H9 (cell line): ENCODE results near the gene SLC29A1. TPM values are rescaled to one million over a fixed set of nuclear protein-coding genes. Genes with fewer than 3 reads are reported as not detected.

ENCODE experiments used
- DNase-seq: peaks from one replicate; pipeline ENCODE4 v3.0.0-alpha.2; 2017
- H2AFZ ChIP-seq: one replicate; pipeline ENCODE4 v1.6.1; 2013; ENCODE audit warnings: mild to moderate bottlenecking, low read length, control low read depth, moderate library complexity
- H2AK5ac ChIP-seq: 2 replicates; pipeline ENCODE4 v1.6.1; 2013; ENCODE audit warnings: low read length, control low read depth, mixed read lengths; ENCODE audit not compliant: insufficient read length
- H2BK120ac ChIP-seq: one replicate; pipeline ENCODE4 v1.6.1; 2013; ENCODE audit warnings: low read depth, mild to moderate bottlenecking, low read length, control low read depth, inconsistent platforms; ENCODE audit not compliant: poor library complexity, severe bottlenecking
- H2BK12ac ChIP-seq: 2 replicates; pipeline ENCODE4 v1.6.1; 2013; ENCODE audit warnings: low read length, control low read depth, mixed read lengths, low read depth; ENCODE audit not compliant: insufficient read length
- H2BK15ac ChIP-seq: 2 replicates; pipeline ENCODE4 v1.6.1; 2013; ENCODE audit warnings: low read depth, low read length, control low read depth
- H2BK20ac ChIP-seq: one replicate; pipeline ENCODE4 v1.6.1; 2013; ENCODE audit warnings: low read depth, mild to moderate bottlenecking, low read length, control low read depth, inconsistent platforms; ENCODE audit not compliant: poor library complexity, severe bottlenecking
- H2BK5ac ChIP-seq: 2 replicates; pipeline ENCODE4 v1.6.1; 2013; ENCODE audit warnings: low read length, control low read depth, mixed read lengths; ENCODE audit not compliant: insufficient read length
- H3K14ac ChIP-seq: 2 replicates; pipeline ENCODE4 v1.6.1; 2013; ENCODE audit warnings: low read length, control low read depth; ENCODE audit not compliant: insufficient read depth
- H3K18ac ChIP-seq: 2 replicates; pipeline ENCODE4 v1.6.1; 2013; ENCODE audit warnings: low read depth, mild to moderate bottlenecking, mixed read lengths, low read length, control low read depth; ENCODE audit not compliant: insufficient read length
- H3K23ac ChIP-seq: 2 replicates; pipeline ENCODE4 v1.6.1; 2013; ENCODE audit warnings: low read length, control low read depth, mixed read lengths, low read depth; ENCODE audit not compliant: insufficient read length
- H3K23me2 ChIP-seq: 2 replicates; pipeline ENCODE4 v1.6.1; 2013; ENCODE audit warnings: low read depth, mild to moderate bottlenecking, mixed read lengths, low read length, control low read depth; ENCODE audit not compliant: insufficient read length, poor library complexity, severe bottlenecking
- H3K27ac ChIP-seq: 2 replicates; pipeline ENCODE4 v1.5.1; 2013; ENCODE audit warnings: low read length, control low read depth, mixed read lengths, low read depth; ENCODE audit not compliant: insufficient read length
- H3K27me3 ChIP-seq: 2 replicates; pipeline ENCODE4 v1.6.1; 2013; ENCODE audit warnings: low read length, control low read depth, inconsistent platforms; ENCODE audit not compliant: insufficient read depth
- H3K4ac ChIP-seq: 2 replicates; pipeline ENCODE4 v1.6.1; 2013; ENCODE audit warnings: low read depth, mild to moderate bottlenecking, control low read depth, inconsistent platforms, low read length, moderate library complexity
- H3K4me1 ChIP-seq: 2 replicates; pipeline ENCODE4 v1.6.1; 2013; ENCODE audit warnings: low read length, control low read depth, inconsistent platforms; ENCODE audit not compliant: insufficient read depth
- H3K4me2 ChIP-seq: 2 replicates; pipeline ENCODE4 v1.6.1; 2013; ENCODE audit warnings: low read length, control low read depth, mixed read lengths; ENCODE audit not compliant: insufficient read length, insufficient read depth
- H3K56ac ChIP-seq: 2 replicates; pipeline ENCODE4 v1.6.1; 2013; ENCODE audit warnings: low read depth, mild to moderate bottlenecking, mixed read lengths, low read length, control low read depth; ENCODE audit not compliant: insufficient read length
- H3K79me1 ChIP-seq: 2 replicates; pipeline ENCODE4 v1.6.1; 2013; ENCODE audit warnings: low read depth, mild to moderate bottlenecking, moderate library complexity, low read length, control low read depth, inconsistent platforms; ENCODE audit not compliant: insufficient read depth, poor library complexity, severe bottlenecking
- H3K79me2 ChIP-seq: 2 replicates; pipeline ENCODE4 v1.6.1; 2013; ENCODE audit warnings: low read length, control low read depth, inconsistent platforms; ENCODE audit not compliant: insufficient read depth
- H3K9ac ChIP-seq: 2 replicates; pipeline ENCODE4 v1.6.1; 2013; ENCODE audit warnings: low read length, control low read depth, mixed read lengths; ENCODE audit not compliant: insufficient read length; ENCODE audit errors: extremely low read depth
- H3K9me3 ChIP-seq: one replicate; pipeline ENCODE4 v1.6.1; 2013; ENCODE audit warnings: low read depth, low read length, inconsistent platforms; ENCODE audit not compliant: control insufficient read depth
- H3T11ph ChIP-seq: one replicate; pipeline ENCODE4 v1.6.1; 2013; ENCODE audit warnings: mild to moderate bottlenecking, low read length, control low read depth, inconsistent platforms
- H4K20me1 ChIP-seq: one replicate; pipeline ENCODE4 v1.6.1; 2013; ENCODE audit not compliant: control insufficient read depth, insufficient read length, insufficient read depth
- H4K5ac ChIP-seq: 2 replicates; pipeline ENCODE4 v1.6.1; 2013; ENCODE audit warnings: low read depth, mild to moderate bottlenecking, mixed read lengths, low read length, control low read depth; ENCODE audit not compliant: insufficient read length
- H4K8ac ChIP-seq: replicated peaks from 2 replicates; pipeline ENCODE4 v1.6.1; 2013; ENCODE audit warnings: low read length, control low read depth, mixed read lengths, low read depth; ENCODE audit not compliant: insufficient read length
- H4K91ac ChIP-seq: 2 replicates; pipeline ENCODE4 v1.6.1; 2013; ENCODE audit warnings: low read depth, mild to moderate bottlenecking, moderate library complexity, mixed read lengths, low read length, control low read depth; ENCODE audit not compliant: insufficient read length
- H3K27ac Mint-ChIP-seq, 3 experiments: 2 replicates in 2 of 3; 3 replicates in 1 of 3; pipeline ENCODE4 v1.8.0; 2020 to 2021; ENCODE audit warnings: mixed read lengths in 3 of 3, mild to moderate bottlenecking in 1 of 3, moderate library complexity in 1 of 3
- H3K27me3 Mint-ChIP-seq: 2 replicates; pipeline ENCODE4 v1.8.0; 2021; ENCODE audit warnings: low read depth, mild to moderate bottlenecking, moderate library complexity, mixed read lengths
- H3K36me3 Mint-ChIP-seq, 3 experiments: 2 replicates in 2 of 3; 3 replicates in 1 of 3; pipeline ENCODE4 v1.8.0; 2020 to 2021; ENCODE audit warnings: low read depth in 3 of 3, mixed read lengths in 3 of 3; ENCODE audit not compliant: insufficient read depth in 1 of 3
- H3K4me1 Mint-ChIP-seq, 2 experiments: 2 replicates each; pipeline ENCODE4 v1.8.0; 2020; ENCODE audit warnings: mixed read lengths in 2 of 2
- H3K4me3 Mint-ChIP-seq, 2 experiments: 2 replicates in 1 of 2; 3 replicates in 1 of 2; pipeline ENCODE4 v1.8.0; 2020 to 2021; ENCODE audit warnings: mild to moderate bottlenecking in 2 of 2, mixed read lengths in 2 of 2, moderate library complexity in 1 of 2
- H3K9me3 Mint-ChIP-seq, 2 experiments: 2 replicates in 1 of 2; 3 replicates in 1 of 2; pipeline ENCODE4 v1.8.0; 2020; ENCODE audit warnings: mild to moderate bottlenecking in 2 of 2, mixed read lengths in 2 of 2, moderate library complexity in 1 of 2
- CTCF ChIP-seq: fragments of 200-600 bp; sonication (generic); conservative IDR thresholded peaks from 3 replicates; pipeline ENCODE4 v1.8.0; 2021; ENCODE audit warnings: antibody characterized with exemption, mild to moderate bottlenecking
- WGBS: extraction: QIAGEN DNeasy Blood & Tissue Kit; methylation state at CpG from one replicate; pipeline ENCODE4 v1.1.7; 2013; ENCODE audit warnings: missing lambda C conversion rate, low lambda C conversion rate, mixed read lengths; ENCODE audit not compliant: insufficient read length; ENCODE audit errors: extremely low coverage; 5-methylcytosine and 5-hydroxymethylcytosine counted together
- total RNA-seq: library from RNA; stranded (reverse); gene quantifications from 2 replicates; pipeline ENCODE4 v1.2.1, GENCODE V29; 2021

The SLC29A1 gene
- total RNA-seq, 1 experiment from 2014 or later, result 124 TPM

DNA sequence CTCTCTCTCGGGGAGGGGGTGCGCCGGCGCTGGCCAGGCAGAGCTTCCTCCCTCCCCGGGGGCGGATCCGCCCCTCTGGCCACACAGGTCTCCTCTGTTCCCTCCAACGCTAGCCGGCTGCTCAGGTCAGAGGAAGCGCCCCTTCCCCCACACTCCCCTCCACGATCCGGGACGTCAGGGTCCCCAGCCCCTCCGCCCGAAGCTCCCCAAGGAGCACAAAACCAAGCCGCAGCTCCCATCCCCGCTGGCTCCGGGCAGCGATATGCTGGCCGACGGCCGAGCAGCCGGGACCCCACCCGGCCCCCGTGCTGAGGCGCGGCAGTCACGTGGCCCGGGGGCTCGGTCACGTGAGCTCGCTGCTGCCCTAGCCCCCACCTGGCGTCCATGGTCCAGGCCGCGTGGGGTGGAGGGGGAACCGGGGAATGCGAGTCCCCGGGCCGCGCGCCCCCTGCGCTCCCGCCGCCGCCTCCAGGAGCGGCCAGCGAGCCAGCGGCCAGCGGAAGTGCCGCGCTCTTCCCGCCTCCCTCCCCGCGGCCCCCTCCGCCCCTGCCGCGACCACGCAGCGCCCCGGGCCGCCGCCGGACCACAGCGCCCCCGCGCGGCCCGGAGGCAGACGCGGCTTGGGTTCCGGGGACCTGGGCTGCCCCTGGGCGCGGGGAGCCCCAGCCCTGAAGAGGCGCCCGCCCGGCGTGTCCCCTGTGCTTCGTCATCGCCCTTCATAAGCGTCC is 33.8 kb downstream of the SLC29A1 start, which contains the start of gene SLC35B2:
Gene SLC35B2, minus strand, starts transcription at position 504 of the 728 bp plus-strand sequence. Its CDS starts 118 bp downstream, at position 386.
- no peaks in the 10 kb centered on the region for H3K9me3 ChIP-seq
- no peak within 1 kb of the TSS for H3K27ac ChIP-seq
- no peak within 1 kb of the TSS for H2AFZ ChIP-seq
- H3K79me1 ChIP-seq, result no peaks in the 10 kb centered on the region
- peak; percentile 83 for DNase-seq
- no peak within 1 kb of the TSS for H3K23ac ChIP-seq
- no peak within 1 kb of the TSS for H2BK20ac ChIP-seq
- Mint-ChIP-seq H3K9me3 (no peaks in the 10 kb centered on the region), H3K36me3 (peaks cover 20 to 58% (median 43%) of the 10 kb centered on the region in 3 experiments), H3K27ac (peak within 1 kb of the TSS; percentile 85 to 98 (median 92)), H3K4me3 (peak within 1 kb of the TSS; percentile 88 to 90), H3K4me1 (peaks cover 35% of the 10 kb centered on the region in 2 experiments), H3K27me3 (peaks cover 11% of the 10 kb centered on the region)
- H3K23me2 ChIP-seq, result peaks cover 6% of the 10 kb centered on the region
- H3K4me1 ChIP-seq, result no peaks in the 10 kb centered on the region; the same call in 1 of the 2 replicates
- no peak within 1 kb of the TSS for H2AK5ac ChIP-seq
- WGBS, result no CpG with 5 or more reads among the region's 80 CpGs
- no peak within 1 kb of the TSS for H2BK120ac ChIP-seq
- no peak within 1 kb of the TSS for H3K56ac ChIP-seq
- no peak within 1 kb of the TSS for H4K5ac ChIP-seq
- no peak within 1 kb of the TSS for H4K8ac ChIP-seq
- H4K20me1 ChIP-seq, result no peaks in the 10 kb centered on the region
- no peak within 1 kb of the TSS for H2BK12ac ChIP-seq
- H3T11ph ChIP-seq, result no peak within 1 kb of the TSS
- no peak within 1 kb of the TSS for H2BK15ac ChIP-seq
- peak within 1 kb of the TSS; percentile 90 for H3K4me2 ChIP-seq
- H4K91ac ChIP-seq, result no peak within 1 kb of the TSS
- TF ChIP-seq CTCF, result peak; percentile 73
- peak within 1 kb of the TSS; percentile 84 for H3K14ac ChIP-seq
- H3K27me3 ChIP-seq, result no peaks in the 10 kb centered on the region
- H2BK5ac ChIP-seq, result no peak within 1 kb of the TSS
- no peaks in the 10 kb centered on the region for H3K79me2 ChIP-seq
- no peak within 1 kb of the TSS for H3K4ac ChIP-seq
- peak within 1 kb of the TSS; percentile 65 for H3K18ac ChIP-seq
- H3K9ac ChIP-seq, result peak within 1 kb of the TSS; percentile 68
